Endodermal cell (in vitro differentiated cells): ENCODE measurements around the gene SUPT4H1. TPM values are rescaled to one million over a fixed set of nuclear protein-coding genes. Genes with fewer than 3 reads are reported as not detected.

ENCODE experiments used
- DNase-seq: peaks from one replicate; pipeline ENCODE4 v3.0.0-alpha.2; 2017
- H3K27ac ChIP-seq: 2 replicates; pipeline ENCODE4 v1.5.1; 2013; ENCODE audit warnings: mild to moderate bottlenecking, low read depth, low read length, moderate library complexity
- H3K27me3 ChIP-seq: 2 replicates; pipeline ENCODE4 v1.6.1; 2013; ENCODE audit warnings: mild to moderate bottlenecking, low read length, moderate library complexity; ENCODE audit not compliant: insufficient read depth, control insufficient read depth, poor library complexity, severe bottlenecking
- H3K36me3 ChIP-seq: 2 replicates; pipeline ENCODE4 v1.7.0; 2013; ENCODE audit warnings: mild to moderate bottlenecking, low read length, moderate library complexity; ENCODE audit not compliant: control insufficient read depth, insufficient read depth
- H3K4me1 ChIP-seq: one replicate; pipeline ENCODE4 v1.7.0; 2013; ENCODE audit warnings: low read length; ENCODE audit not compliant: control insufficient read depth, insufficient read depth
- H3K4me3 ChIP-seq: 2 replicates; pipeline ENCODE4 v1.5.1; 2013; ENCODE audit warnings: mild to moderate bottlenecking, low read length, moderate library complexity
- H3K9ac ChIP-seq: 2 replicates; pipeline ENCODE4 v1.6.1; 2013; ENCODE audit warnings: mild to moderate bottlenecking, low read length, moderate library complexity; ENCODE audit not compliant: poor library complexity, severe bottlenecking; ENCODE audit errors: extremely low read depth
- H3K9me3 ChIP-seq: 2 replicates; pipeline ENCODE4 v1.6.1; 2013; ENCODE audit warnings: mild to moderate bottlenecking, low read length, moderate library complexity; ENCODE audit not compliant: control insufficient read depth
- H3K27ac Mint-ChIP-seq: 2 replicates; pipeline ENCODE4 v1.8.0; 2020; ENCODE audit warnings: mixed read lengths
- H3K27me3 Mint-ChIP-seq: 2 replicates; pipeline ENCODE4 v1.8.0; 2021; ENCODE audit warnings: mild to moderate bottlenecking, mixed read lengths; ENCODE audit not compliant: insufficient read depth
- H3K36me3 Mint-ChIP-seq: 2 replicates; pipeline ENCODE4 v1.8.0; 2020; ENCODE audit warnings: low read depth, mixed read lengths
- H3K4me1 Mint-ChIP-seq: 2 replicates; pipeline ENCODE4 v1.8.0; 2020; ENCODE audit warnings: mixed read lengths
- H3K4me3 Mint-ChIP-seq: 2 replicates; pipeline ENCODE4 v1.8.0; 2020; ENCODE audit warnings: mild to moderate bottlenecking, moderate library complexity, mixed read lengths
- H3K9me3 Mint-ChIP-seq: 2 replicates; pipeline ENCODE4 v1.8.0; 2020; ENCODE audit warnings: mild to moderate bottlenecking, mixed read lengths
- CTCF ChIP-seq: fragments of 200-600 bp; sonication (generic); conservative IDR thresholded peaks from 2 replicates; pipeline ENCODE4 v1.5.0; 2021; ENCODE audit warnings: antibody characterized with exemption, mild to moderate bottlenecking
- WGBS, 2 experiments: methylation state at CpG; one replicate each; pipeline versions ENCODE4 v1.1.5 to v1.1.7; 2013; ENCODE audit warnings: missing lambda C conversion rate in 2 of 2, mixed read lengths in 1 of 2; ENCODE audit not compliant: insufficient coverage in 1 of 2, insufficient read length in 1 of 2; 5-methylcytosine and 5-hydroxymethylcytosine counted together
- total RNA-seq, 2 donors: library from RNA; stranded (reverse); fragmentation: NEBNext Ultra II Directional in 1 of 2; extraction: Animal tissue kit (Norgen Biotek cat#: 25700) in 1 of 2; gene quantifications; 2 replicates in 1 of 2; 3 replicates in 1 of 2; pipeline ENCODE4 v1.2.1, GENCODE V29; 2021

Gene SUPT4H1
- total RNA-seq, 2 donors from 2014 or later: 97.2 to 98.8 TPM

GRCh38 chr17:58345500-58345899, 6.5 kb downstream of the SUPT4H1 start:
- no peak for DNase-seq
- 72 to 86% methylated on average over 2 to 4 of the region's 4 CpGs for WGBS, 2 experiments
- TF ChIP-seq CTCF: no peak
- Histone ChIP-seq H3K4me1 (no peaks in the 10 kb centered on the region), H3K27me3 (no peaks in the 10 kb centered on the region), H3K4me3 (no peak overlapping the region), H3K9me3 (no peaks in the 10 kb centered on the region), H3K36me3 (peaks cover 58% of the 10 kb centered on the region), H3K9ac (no peak overlapping the region), H3K27ac (no peak overlapping the region)
- peaks cover 2% of the 10 kb centered on the region for H3K4me1 Mint-ChIP-seq
- no peaks in the 10 kb centered on the region for H3K9me3 Mint-ChIP-seq
- peaks cover 52% of the 10 kb centered on the region for H3K36me3 Mint-ChIP-seq
- no peak overlapping the region for H3K27ac Mint-ChIP-seq
- H3K27me3 Mint-ChIP-seq: no peaks in the 10 kb centered on the region
- no peak overlapping the region for H3K4me3 Mint-ChIP-seq

- Mint-ChIP-seq H3K4me1 (peaks cover 2% of the 10 kb centered on the region), H3K36me3 (peaks cover 51% of the 10 kb centered on the region), H3K27ac (no peak overlapping the region), H3K27me3 (no peaks in the 10 kb centered on the region), H3K4me3 (no peak overlapping the region), H3K9me3 (no peaks in the 10 kb centered on the region)
- Histone ChIP-seq H3K36me3 (peaks cover 56% of the 10 kb centered on the region), H3K4me1 (no peaks in the 10 kb centered on the region), H3K27ac (no peak overlapping the region), H3K4me3 (no peak overlapping the region), H3K27me3 (no peaks in the 10 kb centered on the region), H3K9me3 (no peaks in the 10 kb centered on the region), H3K9ac (no peak overlapping the region)
- 82% methylated on average over 2 of the region's 2 CpGs; no CpG with 5 or more reads in 1 of the 2 experiments for WGBS, 2 experiments
- no peak for TF ChIP-seq CTCF
- DNase-seq: peak; percentile 51
Observed at GRCh38 chr17:58344791-58345157, 7.2 kb downstream of the SUPT4H1 start.

- H3K4me1 Mint-ChIP-seq: no peaks in the 10 kb centered on the region
- TF ChIP-seq CTCF: no peak
- 93 to 98% methylated on average over 6 to 9 of the region's 9 CpGs for WGBS, 2 experiments
- Histone ChIP-seq H3K27ac (no peak overlapping the region), H3K9me3 (no peaks in the 10 kb centered on the region), H3K4me3 (no peak overlapping the region), H3K9ac (no peak overlapping the region), H3K36me3 (peaks cover 51% of the 10 kb centered on the region), H3K4me1 (peaks cover under 1% of the 10 kb centered on the region), H3K27me3 (no peaks in the 10 kb centered on the region)
- peak; percentile 53 for DNase-seq
- H3K27me3 Mint-ChIP-seq: no peaks in the 10 kb centered on the region
- no peaks in the 10 kb centered on the region for H3K9me3 Mint-ChIP-seq
- no peak overlapping the region for H3K27ac Mint-ChIP-seq
- H3K36me3 Mint-ChIP-seq: peaks cover 45% of the 10 kb centered on the region
- H3K4me3 Mint-ChIP-seq: no peak overlapping the region
Observed at GRCh38 chr17:58344047-58344790, 7.8 kb downstream of the SUPT4H1 start.
